Activated CD4-positive, alpha-beta T cell treated with anti-CD3 and anti-CD28 coated beads, Interleukin-2, amount 10 ng/mL, durations not matched to agents 7 days and 5 days (primary cell): ENCODE results near the gene TMED9. TPM values are rescaled to one million over a fixed set of nuclear protein-coding genes. Genes with fewer than 3 reads are reported as not detected.

Experiments used
- CTCF ChIA-PET: fragments of 350-600 bp; sonication (Branson Sonifier 250); formaldehyde crosslinking; loops from one replicate; lab custom pipeline; 2021; ENCODE audit warnings: antibody characterized with exemption; lab: Charles Lee
- POLR2A ChIA-PET: fragments of 350-600 bp; sonication (Branson Sonifier 250); formaldehyde crosslinking; loops from one replicate; lab custom pipeline; 2021; ENCODE audit warnings: antibody characterized with exemption; lab: Charles Lee
- DNase-seq: peaks from one replicate; pipeline ENCODE4 v3.0.0-alpha.2; 2020
- H3K27ac Mint-ChIP-seq: one replicate; pipeline ENCODE4 v1.8.0; 2021; ENCODE audit warnings: mild to moderate bottlenecking, moderate library complexity, mixed read lengths
- H3K27me3 Mint-ChIP-seq: one replicate; pipeline ENCODE4 v1.8.0; 2021; ENCODE audit warnings: mixed read lengths
- H3K36me3 Mint-ChIP-seq: one replicate; pipeline ENCODE4 v1.8.0; 2021; ENCODE audit warnings: low read depth, mixed read lengths
- H3K4me1 Mint-ChIP-seq: one replicate; pipeline ENCODE4 v1.8.0; 2021; ENCODE audit warnings: mixed read lengths
- H3K4me3 Mint-ChIP-seq: one replicate; pipeline ENCODE4 v1.8.0; 2021; ENCODE audit warnings: mild to moderate bottlenecking, moderate library complexity, mixed read lengths
- H3K9me3 Mint-ChIP-seq: one replicate; pipeline ENCODE4 v1.8.0; 2021; ENCODE audit warnings: mixed read lengths
- total RNA-seq, 2 experiments: library from RNA; stranded (reverse); gene quantifications; one replicate each; pipeline ENCODE4 v1.2.3, GENCODE V29; 2021

The TMED9 gene
- total RNA-seq, 2 experiments from 2014 or later = 94.0 to 105 TPM

DNA sequence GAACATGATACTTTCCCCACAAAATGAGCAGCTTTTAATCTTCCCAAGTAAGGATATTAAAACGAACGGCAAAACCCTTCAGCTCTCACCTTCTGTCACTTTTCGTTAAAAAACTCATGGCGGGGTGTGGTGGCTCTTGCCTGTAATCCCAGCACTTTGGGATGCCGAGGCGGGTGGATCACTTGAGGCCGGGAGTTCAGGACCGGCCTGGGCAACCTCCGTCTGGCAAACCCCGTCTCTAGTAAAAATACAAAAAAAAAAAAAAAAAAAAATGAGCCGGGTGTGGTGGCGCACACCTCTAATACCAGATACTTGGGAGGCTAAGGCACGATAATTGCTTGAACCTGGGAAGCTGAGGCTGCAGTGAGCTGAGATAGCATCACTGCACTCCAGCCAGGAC lies 902 bp downstream of the TMED9 start:
- Mint-ChIP-seq H3K4me3 (peak overlapping the region; percentile 97), H3K9me3 (no peaks in the 10 kb centered on the region), H3K27ac (peak overlapping the region; percentile 97), H3K27me3 (peaks cover 24% of the 10 kb centered on the region), H3K4me1 (peaks cover 25% of the 10 kb centered on the region), H3K36me3 (peaks cover 39% of the 10 kb centered on the region)
- POLR2A ChIA-PET = no interaction called here
- DNase-seq = no peak
- CTCF ChIA-PET = interaction anchor here (0.6 to 2.4 kb wide), 6 partner anchors 15 to 1844 kb away, joined by 3 to 13 read pairs (median 3); no protein-coding TSS in a partner anchor

- Mint-ChIP-seq H3K4me3 (peak overlapping the region; percentile 97), H3K36me3 (peaks cover 39% of the 10 kb centered on the region), H3K9me3 (no peaks in the 10 kb centered on the region), H3K4me1 (peaks cover 28% of the 10 kb centered on the region), H3K27me3 (peaks cover 17% of the 10 kb centered on the region), H3K27ac (peak overlapping the region; percentile 46)
- ChIA-PET CTCF (interaction anchor here (0.6 to 2.4 kb wide), 4 partner anchors 15 to 1845 kb away, joined by 3 to 13 read pairs (median 4); no protein-coding TSS in a partner anchor), POLR2A (no interaction called here)
- DNase-seq = no peak
These were observed 1.5 kb downstream of the TMED9 start for GRCh38 chr5:177593511-177593910.

GRCh38 chr5:177594071-177594470 lies 2.1 kb downstream of the TMED9 start:
- H3K4me3 Mint-ChIP-seq = no peak overlapping the region
- no peak overlapping the region for H3K27ac Mint-ChIP-seq
- DNase-seq = no peak
- peaks cover 33% of the 10 kb centered on the region for H3K4me1 Mint-ChIP-seq
- no peaks in the 10 kb centered on the region for H3K9me3 Mint-ChIP-seq
- H3K27me3 Mint-ChIP-seq = peaks cover 13% of the 10 kb centered on the region
- CTCF ChIA-PET = interaction anchor here (2.4 kb wide), 1 partner anchor 14 kb away, joined by 13 read pairs; no protein-coding TSS in a partner anchor
- POLR2A ChIA-PET = no interaction called here
- H3K36me3 Mint-ChIP-seq = peaks cover 39% of the 10 kb centered on the region

- H3K4me3 Mint-ChIP-seq = no peak overlapping the region
- H3K4me1 Mint-ChIP-seq = peaks cover 35% of the 10 kb centered on the region
- no peak overlapping the region for H3K27ac Mint-ChIP-seq
- ChIA-PET POLR2A (no interaction called here), CTCF (no interaction called here)
- no peak for DNase-seq
- peaks cover 8% of the 10 kb centered on the region for H3K27me3 Mint-ChIP-seq
- peaks cover 39% of the 10 kb centered on the region for H3K36me3 Mint-ChIP-seq
- no peaks in the 10 kb centered on the region for H3K9me3 Mint-ChIP-seq
These were observed 3.1 kb downstream of the TMED9 start for GRCh38 chr5:177595026-177595585.

GRCh38 chr5:177595991-177596774 lies 4.2 kb downstream of the TMED9 start:
- ChIA-PET POLR2A (no interaction called here), CTCF (interaction anchor here (0.7 kb wide), 1 partner anchor 1727 kb away, joined by 3 read pairs; no protein-coding TSS in a partner anchor)
- H3K4me1 Mint-ChIP-seq = peaks cover 43% of the 10 kb centered on the region
- peaks cover 42% of the 10 kb centered on the region for H3K36me3 Mint-ChIP-seq
- no peaks in the 10 kb centered on the region for H3K27me3 Mint-ChIP-seq
- H3K4me3 Mint-ChIP-seq = no peak overlapping the region
- no peak for DNase-seq
- no peak overlapping the region for H3K27ac Mint-ChIP-seq
- no peaks in the 10 kb centered on the region for H3K9me3 Mint-ChIP-seq

- peaks cover 42% of the 10 kb centered on the region for H3K36me3 Mint-ChIP-seq
- no peaks in the 10 kb centered on the region for H3K27me3 Mint-ChIP-seq
- no peak overlapping the region for H3K4me3 Mint-ChIP-seq
- CTCF ChIA-PET = interaction anchor here (0.7 kb wide), 1 partner anchor 29 kb away, joined by 3 read pairs; no protein-coding TSS in a partner anchor
- POLR2A ChIA-PET = no interaction called here
- DNase-seq = no peak
- H3K27ac Mint-ChIP-seq = no peak overlapping the region
- peaks cover 43% of the 10 kb centered on the region for H3K4me1 Mint-ChIP-seq
- H3K9me3 Mint-ChIP-seq = no peaks in the 10 kb centered on the region
These were observed 4.8 kb downstream of the TMED9 start for GRCh38 chr5:177596775-177597238.

DNA sequence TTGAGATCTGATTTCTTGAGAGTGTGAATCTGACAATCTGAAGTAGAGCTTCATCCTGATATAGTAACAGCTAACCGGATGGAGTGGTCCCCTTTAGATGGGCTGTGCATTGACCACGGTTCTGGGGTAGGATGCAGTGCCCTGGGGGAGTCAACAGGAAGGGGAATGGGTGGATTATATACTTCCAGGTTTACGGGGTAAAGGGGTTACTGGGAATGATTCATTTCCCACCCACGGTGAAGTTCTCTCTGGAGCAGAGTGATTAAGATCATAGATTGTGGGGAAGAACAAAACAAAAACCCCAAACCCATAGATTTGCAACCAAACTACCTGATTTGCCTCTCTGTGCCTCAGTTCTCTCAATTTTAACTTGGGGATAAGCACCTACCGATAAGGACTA lies 6.5 kb downstream of the TMED9 start:
- Mint-ChIP-seq H3K27ac (peak overlapping the region; percentile 52), H3K27me3 (no peaks in the 10 kb centered on the region), H3K9me3 (no peaks in the 10 kb centered on the region), H3K4me1 (peaks cover 35% of the 10 kb centered on the region), H3K4me3 (peak overlapping the region; percentile 74), H3K36me3 (peaks cover 32% of the 10 kb centered on the region)
- DNase-seq = no peak
- ChIA-PET POLR2A (no interaction called here), CTCF (interaction anchor here (0.6 to 1.6 kb wide), 2 partner anchors 144 to 1284 kb away, joined by 3 to 4 read pairs; no protein-coding TSS in a partner anchor)

- peak; percentile 83 for DNase-seq
- peak within 1 kb of the TSS; percentile 88 for H3K4me3 Mint-ChIP-seq
- H3K27ac Mint-ChIP-seq = peak within 1 kb of the TSS; percentile 84
- no peaks in the 10 kb centered on the region for H3K27me3 Mint-ChIP-seq
- POLR2A ChIA-PET = no interaction called here
- peaks cover 31% of the 10 kb centered on the region for H3K4me1 Mint-ChIP-seq
- H3K9me3 Mint-ChIP-seq = no peaks in the 10 kb centered on the region
- peaks cover 19% of the 10 kb centered on the region for H3K36me3 Mint-ChIP-seq
- CTCF ChIA-PET = interaction anchor here (1.0 to 1.6 kb wide), 3 partner anchors 53 to 146 kb away, joined by 3 to 4 read pairs (median 3); no protein-coding TSS in a partner anchor
These were observed 7.9 kb downstream of the TMED9 start, which contains the start of gene B4GALT7 for GRCh38 chr5:177599731-177600507. Gene B4GALT7, plus strand, starts transcription at chr5:177600132. Its CDS starts 79 bp downstream, at chr5:177600211.

- H3K4me1 Mint-ChIP-seq = peaks cover 31% of the 10 kb centered on the region
- peaks cover 19% of the 10 kb centered on the region for H3K36me3 Mint-ChIP-seq
- CTCF ChIA-PET = interaction anchor here (1.5 kb wide), 1 partner anchor 129 kb away, joined by 3 read pairs; no protein-coding TSS in a partner anchor
- no peaks in the 10 kb centered on the region for H3K27me3 Mint-ChIP-seq
- DNase-seq = no peak
- H3K9me3 Mint-ChIP-seq = no peaks in the 10 kb centered on the region
- peak overlapping the region; percentile 79 for H3K27ac Mint-ChIP-seq
- POLR2A ChIA-PET = no interaction called here
- peak overlapping the region; percentile 88 for H3K4me3 Mint-ChIP-seq
These were observed 8.6 kb downstream of the TMED9 start for GRCh38 chr5:177600508-177601018.

- Mint-ChIP-seq H3K27ac (peak overlapping the region; percentile 42), H3K4me1 (peaks cover 31% of the 10 kb centered on the region), H3K36me3 (peaks cover 14% of the 10 kb centered on the region), H3K27me3 (no peaks in the 10 kb centered on the region), H3K4me3 (peak overlapping the region; percentile 88), H3K9me3 (no peaks in the 10 kb centered on the region)
- ChIA-PET CTCF (interaction anchor here (1.1 kb wide), 1 partner anchor 9 kb away, joined by 3 read pairs; the partner anchor contains the start of gene TMED9), POLR2A (interaction anchor here (0.6 kb wide), 1 partner anchor 101 kb away, joined by 3 read pairs; no protein-coding TSS in a partner anchor)
- no peak for DNase-seq
These were observed 9.1 kb downstream of the TMED9 start for GRCh38 chr5:177601126-177601525.

GRCh38 chr5:177601577-177602457 lies 9.8 kb downstream of the TMED9 start:
- CTCF ChIA-PET = interaction anchor here (1.1 kb wide), 1 partner anchor 10 kb away, joined by 3 read pairs; the partner anchor contains the start of gene TMED9
- peak overlapping the region; percentile 88 for H3K4me3 Mint-ChIP-seq
- no peaks in the 10 kb centered on the region for H3K27me3 Mint-ChIP-seq
- DNase-seq = no peak
- H3K4me1 Mint-ChIP-seq = peaks cover 31% of the 10 kb centered on the region
- H3K36me3 Mint-ChIP-seq = peaks cover 7% of the 10 kb centered on the region
- H3K27ac Mint-ChIP-seq = peak overlapping the region; percentile 42
- POLR2A ChIA-PET = interaction anchor here (0.6 kb wide), 1 partner anchor 100 kb away, joined by 3 read pairs; no protein-coding TSS in a partner anchor
- H3K9me3 Mint-ChIP-seq = no peaks in the 10 kb centered on the region
